Mesenteric fat pad (tissue), 1 donor: ENCODE measurements around the gene UPK3B. TPM values are rescaled to one million over a fixed set of nuclear protein-coding genes. Genes with fewer than 3 reads are reported as not detected.

Experiments
- total RNA-seq: library from RNA; stranded (reverse); fragmentation: NEBNext Ultra II Directional; extraction: Animal tissue kit (Norgen Biotek cat#: 25700); gene quantifications from one replicate; pipeline ENCODE4 v1.2.1, GENCODE V29; 2021
- donor health status: DM: yes; HTN: yes; CAD: no.

Gene UPK3B
- total RNA-seq, 1 donor from 2014 or later, result 1.9 TPM

Other genes starting within 250 kb of the UPK3B start
- gene HSPB1, start 207.9 kb upstream of the UPK3B start, total RNA-seq, result 813 TPM
- 297 TPM for gene YWHAG, start 151.6 kb upstream of the UPK3B start, total RNA-seq
- gene SSC4D, start 100.9 kb upstream of the UPK3B start, total RNA-seq, result 3.7 TPM
- gene ZP3, start 85.6 kb upstream of the UPK3B start, total RNA-seq, result 0.87 TPM
- gene DTX2, start 48.8 kb upstream of the UPK3B start, total RNA-seq, result 35.0 TPM
- not detected for gene SPDYE16, start 32.7 kb downstream of the UPK3B start, total RNA-seq
- 9.8 TPM for gene POMZP3, start 116.7 kb downstream of the UPK3B start, total RNA-seq